Endothelial cell of umbilical vein (primary cell): Measurements from ENCODE around the gene CLIP4.

Experiments
- EZH2 ChIP-seq: IDR thresholded peaks from 2 replicates; pipeline ENCODE4 v1.6.1; 2012; ENCODE audit warnings: borderline replicate concordance, low read depth, mild to moderate bottlenecking, moderate library complexity, low read length, inconsistent platforms; ENCODE audit not compliant: severe bottlenecking
- FOS ChIP-seq: IDR thresholded peaks from 2 replicates; pipeline ENCODE4 v1.6.1; 2011; ENCODE audit warnings: mild to moderate bottlenecking, low read length, moderate library complexity, borderline replicate concordance; ENCODE audit not compliant: insufficient read depth
- JUN ChIP-seq: IDR thresholded peaks from 2 replicates; pipeline ENCODE4 v1.6.1; 2011; ENCODE audit warnings: borderline replicate concordance, low read depth; ENCODE audit not compliant: insufficient read length, insufficient read depth
- MYC ChIP-seq: IDR thresholded peaks from one replicate; pipeline ENCODE4 v1.6.1; 2011; ENCODE audit warnings: mild to moderate bottlenecking, low read depth, low read length
- POLR2A ChIP-seq: IDR thresholded peaks from 2 replicates; pipeline ENCODE4 v1.6.1; 2012; ENCODE audit warnings: low read depth, mild to moderate bottlenecking, control low read depth, low read length
- POLR2AphosphoS5 ChIP-seq: IDR thresholded peaks from 2 replicates; pipeline ENCODE4 v1.6.1; 2012; ENCODE audit warnings: low read depth, mild to moderate bottlenecking, control low read depth, low read length, moderate library complexity; ENCODE audit not compliant: insufficient read depth
- TF ChIP-seq, protein P1 (sequence below), 2 donors: IDR thresholded peaks; 1 replicate in 1 of 2; 2 replicates in 1 of 2; pipeline ENCODE4 v1.5.1; 2011; ENCODE audit warnings: low read length in 2 of 2, mild to moderate bottlenecking in 2 of 2, moderate library complexity in 2 of 2, control low read depth in 1 of 2, inconsistent platforms in 1 of 2, low read depth in 1 of 2; ENCODE audit not compliant: insufficient read depth in 1 of 2; ENCODE audit errors: extremely low read depth in 1 of 2
- TF ChIP-seq, protein P2 (sequence below): IDR thresholded peaks from 2 replicates; pipeline ENCODE4 v1.6.1; 2011; ENCODE audit not compliant: insufficient read depth, insufficient read length

DNA sequence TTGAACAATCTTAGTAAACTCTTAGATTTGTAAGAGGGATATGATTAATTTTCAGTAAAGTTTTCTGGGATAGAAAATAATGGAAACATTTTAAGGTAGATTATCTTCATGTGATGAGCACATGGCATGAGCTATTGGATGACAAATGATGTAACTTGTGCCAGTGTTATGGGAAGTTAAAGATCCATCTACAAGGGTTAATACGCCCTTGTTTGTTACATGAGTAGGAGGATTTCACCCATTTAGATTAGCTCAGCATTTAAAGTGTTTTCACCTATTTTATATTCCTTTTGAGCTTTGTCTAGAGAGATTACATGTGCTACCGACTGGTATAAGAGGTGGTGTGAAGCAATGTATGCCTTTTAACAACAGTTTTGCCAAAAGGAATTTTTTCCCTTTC lies 5.6 kb downstream of the CLIP4 start:
- no peak for TF ChIP-seq MYC
- TF ChIP-seq, protein P1, sequence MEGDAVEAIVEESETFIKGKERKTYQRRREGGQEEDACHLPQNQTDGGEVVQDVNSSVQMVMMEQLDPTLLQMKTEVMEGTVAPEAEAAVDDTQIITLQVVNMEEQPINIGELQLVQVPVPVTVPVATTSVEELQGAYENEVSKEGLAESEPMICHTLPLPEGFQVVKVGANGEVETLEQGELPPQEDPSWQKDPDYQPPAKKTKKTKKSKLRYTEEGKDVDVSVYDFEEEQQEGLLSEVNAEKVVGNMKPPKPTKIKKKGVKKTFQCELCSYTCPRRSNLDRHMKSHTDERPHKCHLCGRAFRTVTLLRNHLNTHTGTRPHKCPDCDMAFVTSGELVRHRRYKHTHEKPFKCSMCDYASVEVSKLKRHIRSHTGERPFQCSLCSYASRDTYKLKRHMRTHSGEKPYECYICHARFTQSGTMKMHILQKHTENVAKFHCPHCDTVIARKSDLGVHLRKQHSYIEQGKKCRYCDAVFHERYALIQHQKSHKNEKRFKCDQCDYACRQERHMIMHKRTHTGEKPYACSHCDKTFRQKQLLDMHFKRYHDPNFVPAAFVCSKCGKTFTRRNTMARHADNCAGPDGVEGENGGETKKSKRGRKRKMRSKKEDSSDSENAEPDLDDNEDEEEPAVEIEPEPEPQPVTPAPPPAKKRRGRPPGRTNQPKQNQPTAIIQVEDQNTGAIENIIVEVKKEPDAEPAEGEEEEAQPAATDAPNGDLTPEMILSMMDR (IDR thresholded peaks at IDR 0.05; ENCODE audit: extremely low read depth in 1 of 2, insufficient read depth in 1 of 2, low read depth in 1 of 2, low read length in 2 of 2): no peak
- TF ChIP-seq POLR2A: no peak
- TF ChIP-seq, protein P2, sequence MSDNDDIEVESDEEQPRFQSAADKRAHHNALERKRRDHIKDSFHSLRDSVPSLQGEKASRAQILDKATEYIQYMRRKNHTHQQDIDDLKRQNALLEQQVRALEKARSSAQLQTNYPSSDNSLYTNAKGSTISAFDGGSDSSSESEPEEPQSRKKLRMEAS: no peak
- no peak for TF ChIP-seq EZH2
- no peak for TF ChIP-seq JUN
- no peak for TF ChIP-seq POLR2AphosphoS5
- no peak for TF ChIP-seq FOS
